Measurements from ENCODE around the gene GTF3C5.

DNA sequence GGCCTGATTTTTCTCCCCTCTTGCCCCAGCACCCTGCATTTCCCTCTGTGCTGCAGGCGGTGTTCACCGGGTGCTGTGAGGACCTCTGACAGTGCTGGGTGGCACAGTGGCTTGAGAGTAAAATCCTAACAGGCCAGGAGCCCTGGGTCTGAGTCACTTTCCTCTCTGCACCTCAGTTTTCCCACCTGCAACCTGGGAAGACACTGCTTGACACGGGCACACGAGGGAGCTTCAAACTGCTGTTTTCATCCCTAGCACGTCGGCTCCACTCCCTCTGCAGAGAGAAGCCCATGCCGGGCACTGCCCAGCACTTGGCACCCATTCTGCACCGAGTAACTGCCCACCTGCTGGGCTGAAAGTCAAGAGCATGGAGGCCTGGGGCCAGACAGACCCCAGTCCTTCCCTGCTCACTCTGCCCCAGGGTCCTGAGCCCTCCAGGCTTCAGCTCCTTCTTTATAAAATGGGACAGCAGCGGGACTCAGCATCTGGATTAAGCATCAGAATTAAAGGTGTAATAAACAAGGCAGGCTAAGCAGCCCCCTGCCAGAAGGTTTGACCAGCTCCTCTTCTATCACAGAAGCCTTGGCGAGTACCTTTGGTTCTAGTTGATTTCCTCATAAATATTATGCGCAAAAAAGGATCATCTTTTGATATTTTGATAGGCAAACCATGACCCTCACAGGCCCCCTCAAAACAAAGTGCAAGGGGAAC lies 47.2 kb upstream of the GTF3C5 start:
- TF ChIP-seq, protein P1, sequence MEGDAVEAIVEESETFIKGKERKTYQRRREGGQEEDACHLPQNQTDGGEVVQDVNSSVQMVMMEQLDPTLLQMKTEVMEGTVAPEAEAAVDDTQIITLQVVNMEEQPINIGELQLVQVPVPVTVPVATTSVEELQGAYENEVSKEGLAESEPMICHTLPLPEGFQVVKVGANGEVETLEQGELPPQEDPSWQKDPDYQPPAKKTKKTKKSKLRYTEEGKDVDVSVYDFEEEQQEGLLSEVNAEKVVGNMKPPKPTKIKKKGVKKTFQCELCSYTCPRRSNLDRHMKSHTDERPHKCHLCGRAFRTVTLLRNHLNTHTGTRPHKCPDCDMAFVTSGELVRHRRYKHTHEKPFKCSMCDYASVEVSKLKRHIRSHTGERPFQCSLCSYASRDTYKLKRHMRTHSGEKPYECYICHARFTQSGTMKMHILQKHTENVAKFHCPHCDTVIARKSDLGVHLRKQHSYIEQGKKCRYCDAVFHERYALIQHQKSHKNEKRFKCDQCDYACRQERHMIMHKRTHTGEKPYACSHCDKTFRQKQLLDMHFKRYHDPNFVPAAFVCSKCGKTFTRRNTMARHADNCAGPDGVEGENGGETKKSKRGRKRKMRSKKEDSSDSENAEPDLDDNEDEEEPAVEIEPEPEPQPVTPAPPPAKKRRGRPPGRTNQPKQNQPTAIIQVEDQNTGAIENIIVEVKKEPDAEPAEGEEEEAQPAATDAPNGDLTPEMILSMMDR (IDR thresholded peaks at IDR 0.05; ENCODE audit: insufficient read depth, low read depth, low read length) = no peak
- no peak for TF ChIP-seq EZH2 (IDR thresholded peaks at IDR 0.05; ENCODE audit: insufficient read depth, low read length)
